Upper lobe of right lung (tissue), 1 donor: ENCODE data around the gene MGLL. TPM values are rescaled to one million over a fixed set of nuclear protein-coding genes. Genes with fewer than 3 reads are reported as not detected.
"Not testable (repeated sequence)": the region's sequence is repeated elsewhere in the genome, so short reads cannot be mapped to it uniquely, and the experiment has no call there.

Experiments
- ATAC-seq: fragments of 200-7000 bp; cut with Tn5 transposase; one replicate; pipeline ENCODE4 v1.9.1; 2020; ENCODE audit warnings: mild to moderate bottlenecking, moderate library complexity
- DNase-seq: peaks from one replicate; pipeline ENCODE4 v3.0.0-alpha.2; 2020
- H3K27ac ChIP-seq: fragments of 200-600 bp; one replicate; pipeline ENCODE4 v1.8.0; 2022
- H3K27me3 ChIP-seq: fragments of 200-600 bp; one replicate; pipeline ENCODE4 v1.8.0; 2022; ENCODE audit warnings: mild to moderate bottlenecking
- H3K36me3 ChIP-seq: fragments of 200-600 bp; one replicate; pipeline ENCODE4 v1.8.0; 2022
- H3K4me1 ChIP-seq: fragments of 200-600 bp; one replicate; pipeline ENCODE4 v1.8.0; 2022
- H3K4me3 ChIP-seq: fragments of 200-600 bp; one replicate; pipeline ENCODE4 v1.8.0; 2022; ENCODE audit warnings: mild to moderate bottlenecking
- H3K9me3 ChIP-seq: fragments of 200-600 bp; one replicate; pipeline ENCODE4 v1.8.0; 2022
- CTCF ChIP-seq: fragments of 200-600 bp; IDR thresholded peaks from one replicate; pipeline ENCODE4 v1.8.0; 2022; ENCODE audit warnings: antibody characterized with exemption
- intact Hi-C: fragments of 100-400 bp; cut with DNase I; formaldehyde crosslinking; loops from one replicate; pipeline ENCODE4 v1.11.0; 2022
- total RNA-seq: library from RNA; stranded (reverse); fragmentation: NEBNext Ultra II Directional; extraction: Animal tissue kit (Norgen Biotek cat#: 25700); gene quantifications from one replicate; pipeline ENCODE4 v1.2.1, GENCODE V29; 2021
- donor health status: DM: no; HTN: yes; CAD: no; lungs with severe emphysema.

The MGLL gene
- total RNA-seq, 1 donor from 2014 or later, result 194 TPM

- intact Hi-C loops, result loop anchor here (10.0 kb wide), 1 partner anchor 303 kb away; no protein-coding TSS in a partner anchor
- no peak overlapping the region for H3K4me3 ChIP-seq
- TF ChIP-seq CTCF, result no peak
- no peaks in the 10 kb centered on the region for H3K4me1 ChIP-seq
- no peaks in the 10 kb centered on the region for H3K9me3 ChIP-seq
- no peaks in the 10 kb centered on the region for H3K36me3 ChIP-seq
- H3K27ac ChIP-seq, result no peak overlapping the region
- H3K27me3 ChIP-seq, result no peaks in the 10 kb centered on the region
- ATAC-seq, result no peak
- peak; percentile 18 for DNase-seq
Measured at GRCh38 chr3:127661600-127661999, 160.7 kb downstream of the MGLL start.

- Histone ChIP-seq H3K27me3 (no peaks in the 10 kb centered on the region), H3K36me3 (no peaks in the 10 kb centered on the region), H3K9me3 (no peaks in the 10 kb centered on the region), H3K4me1 (no peaks in the 10 kb centered on the region), H3K4me3 (no peak overlapping the region), H3K27ac (no peak overlapping the region)
- DNase-seq, result peak; percentile 40
- intact Hi-C loops, result loop anchor here (10.0 kb wide), 1 partner anchor 304 kb away; no protein-coding TSS in a partner anchor
- no peak for TF ChIP-seq CTCF
- no peak for ATAC-seq
Measured at GRCh38 chr3:127660621-127661251, 161.6 kb downstream of the MGLL start.

- H3K4me3 ChIP-seq, result no peak overlapping the region
- H3K9me3 ChIP-seq, result no peaks in the 10 kb centered on the region
- DNase-seq, result no peak
- no peak for ATAC-seq
- no peaks in the 10 kb centered on the region for H3K4me1 ChIP-seq
- no peaks in the 10 kb centered on the region for H3K36me3 ChIP-seq
- intact Hi-C loops, result no loop called here
- no peak for TF ChIP-seq CTCF
- H3K27me3 ChIP-seq, result no peaks in the 10 kb centered on the region
- no peak overlapping the region for H3K27ac ChIP-seq
Measured at GRCh38 chr3:127658234-127658633, 164.1 kb downstream of the MGLL start.

- DNase-seq (peak; percentile 41), ATAC-seq (no peak)
- Histone ChIP-seq H3K27me3 (no peaks in the 10 kb centered on the region), H3K4me3 (no peak overlapping the region), H3K4me1 (no peaks in the 10 kb centered on the region), H3K9me3 (no peaks in the 10 kb centered on the region), H3K36me3 (no peaks in the 10 kb centered on the region), H3K27ac (no peak overlapping the region)
- no peak for TF ChIP-seq CTCF
- intact Hi-C loops, result no loop called here
Measured at GRCh38 chr3:127656906-127657305, 165.4 kb downstream of the MGLL start.

- Histone ChIP-seq H3K27ac (no peak overlapping the region), H3K27me3 (no peaks in the 10 kb centered on the region), H3K4me3 (no peak overlapping the region), H3K4me1 (no peaks in the 10 kb centered on the region), H3K36me3 (no peaks in the 10 kb centered on the region), H3K9me3 (no peaks in the 10 kb centered on the region)
- intact Hi-C loops, result no loop called here
- no peak for TF ChIP-seq CTCF
- ATAC-seq (no peak), DNase-seq (no peak)
Measured at GRCh38 chr3:127655641-127656040, 166.7 kb downstream of the MGLL start.

GRCh38 chr3:127654993-127655392 lies 167.3 kb downstream of the MGLL start:
- peak; percentile 9 for DNase-seq
- H3K9me3 ChIP-seq, H3K4me3 ChIP-seq, H3K36me3 ChIP-seq, H3K27ac ChIP-seq, intact Hi-C loops, H3K27me3 ChIP-seq, ATAC-seq, H3K4me1 ChIP-seq: not testable (repeated sequence)
